Liver (tissue), 9 donors: ENCODE measurements around the gene MYO5A. TPM values are rescaled to one million over a fixed set of nuclear protein-coding genes. Genes with fewer than 3 reads are reported as not detected.

Experiments used
- DNase-seq: peaks from one replicate; pipeline ENCODE4 v3.0.0-alpha.2; 2017; ENCODE audit warnings: low spot score
- H3K27ac ChIP-seq, 2 donors: one replicate each; pipeline ENCODE4 v1.7.0; 2013; ENCODE audit warnings: inconsistent platforms in 2 of 2, low read length in 2 of 2, control low read depth in 1 of 2, low read depth in 1 of 2, mild to moderate bottlenecking in 1 of 2
- H3K27me3 ChIP-seq, 4 donors: one replicate each; pipeline versions ENCODE4 v1.6.1 to v1.7.0; 2013; ENCODE audit warnings: low read length in 3 of 4, inconsistent platforms in 1 of 4, mild to moderate bottlenecking in 1 of 4, moderate library complexity in 1 of 4; ENCODE audit not compliant: control insufficient read depth in 4 of 4, insufficient read depth in 4 of 4
- H3K36me3 ChIP-seq, 4 donors: one replicate each; pipeline versions ENCODE4 v1.6.1 to v1.7.0; 2013; ENCODE audit warnings: low read length in 3 of 4, mild to moderate bottlenecking in 3 of 4, low read depth in 1 of 4, moderate library complexity in 1 of 4; ENCODE audit not compliant: control insufficient read depth in 4 of 4, insufficient read depth in 3 of 4
- H3K4me1 ChIP-seq, 4 donors: one replicate each; pipeline versions ENCODE4 v1.6.1 to v1.7.0; 2013; ENCODE audit warnings: low read length in 3 of 4, mild to moderate bottlenecking in 3 of 4, moderate library complexity in 1 of 4; ENCODE audit not compliant: control insufficient read depth in 4 of 4, insufficient read depth in 4 of 4
- H3K4me3 ChIP-seq, 3 donors: one replicate each; pipeline versions ENCODE4 v1.6.1 to v1.7.0; 2013; ENCODE audit warnings: low read length in 3 of 3, control low read depth in 1 of 3, low read depth in 1 of 3, mild to moderate bottlenecking in 1 of 3
- H3K9ac ChIP-seq, 2 donors: one replicate each; pipeline ENCODE4 v1.7.0; 2013; ENCODE audit warnings: low read length in 2 of 2, mild to moderate bottlenecking in 2 of 2, moderate library complexity in 2 of 2, control low read depth in 1 of 2, low read depth in 1 of 2
- H3K9me3 ChIP-seq, 4 donors: one replicate each; pipeline versions ENCODE4 v1.6.1 to v1.7.0; 2013; ENCODE audit warnings: low read length in 3 of 4; ENCODE audit not compliant: control insufficient read depth in 4 of 4
- ATF3 ChIP-seq: IDR thresholded peaks from 2 replicates; pipeline ENCODE4 v1.6.1; 2016; ENCODE audit warnings: antibody characterized with exemption
- CTCF ChIP-seq: fragments of 150-350 bp; IDR thresholded peaks from 2 replicates; pipeline ENCODE4 v1.5.1; 2017; ENCODE audit warnings: improper control_type of control experiment, low read depth, low read length; ENCODE audit not compliant: missing input control
- EGR1 ChIP-seq, 2 donors: IDR thresholded peaks; 2 replicates each; pipeline ENCODE4 v1.6.1; 2016 to 2018; ENCODE audit warnings: antibody characterized with exemption in 2 of 2, low read depth in 2 of 2
- FOXA1 ChIP-seq: IDR thresholded peaks from 2 replicates; pipeline ENCODE4 v1.6.1; 2016; ENCODE audit warnings: antibody characterized with exemption
- FOXA2 ChIP-seq: IDR thresholded peaks from 2 replicates; pipeline ENCODE4 v1.6.1; 2016; ENCODE audit warnings: antibody characterized with exemption
- GABPA ChIP-seq, 2 donors: IDR thresholded peaks in 1 of 2; conservative IDR thresholded peaks in 1 of 2; 2 replicates each; pipeline ENCODE4 v1.6.1; 2016; ENCODE audit warnings: antibody characterized with exemption in 2 of 2, mild to moderate bottlenecking in 1 of 2, moderate library complexity in 1 of 2
- HNF4A ChIP-seq, 2 donors: conservative IDR thresholded peaks; 2 replicates each; pipeline ENCODE4 v1.6.1; 2016; ENCODE audit warnings: antibody characterized with exemption in 2 of 2, mild to moderate bottlenecking in 2 of 2
- HNF4G ChIP-seq: IDR thresholded peaks from 2 replicates; pipeline ENCODE4 v1.6.1; 2016; ENCODE audit warnings: antibody characterized with exemption
- JUND ChIP-seq, 2 donors: IDR thresholded peaks; 2 replicates each; pipeline ENCODE4 v1.6.1; 2016; ENCODE audit warnings: antibody characterized with exemption in 2 of 2
- RAD21 ChIP-seq, 2 donors: IDR thresholded peaks; 2 replicates each; pipeline ENCODE4 v1.6.1; 2016; ENCODE audit warnings: antibody characterized with exemption in 2 of 2, mild to moderate bottlenecking in 2 of 2
- RXRA ChIP-seq, 2 donors: IDR thresholded peaks; 2 replicates each; pipeline ENCODE4 v1.6.1; 2017 to 2018; ENCODE audit warnings: antibody characterized with exemption in 2 of 2, mild to moderate bottlenecking in 1 of 2
- SP1 ChIP-seq: IDR thresholded peaks from 2 replicates; pipeline ENCODE4 v1.6.1; 2018; ENCODE audit warnings: antibody characterized with exemption, mild to moderate bottlenecking
- TAF1 ChIP-seq: conservative IDR thresholded peaks from 2 replicates; pipeline ENCODE4 v1.6.1; 2016; ENCODE audit warnings: antibody characterized with exemption, mild to moderate bottlenecking
- YY1 ChIP-seq: IDR thresholded peaks from 2 replicates; pipeline ENCODE4 v1.6.1; 2016; ENCODE audit warnings: antibody characterized with exemption, mild to moderate bottlenecking
- ZBTB33 ChIP-seq: IDR thresholded peaks from 2 replicates; pipeline ENCODE4 v1.6.1; 2016; ENCODE audit warnings: antibody characterized with exemption
- WGBS: extraction: QIAGEN DNeasy Blood & Tissue Kit; methylation state at CpG from one replicate; pipeline ENCODE4 v1.1.7; 2013; 5-methylcytosine and 5-hydroxymethylcytosine counted together
- polyA plus RNA-seq, 2 donors: library from polyadenylated mRNA; stranded (reverse) in 1 of 2; unstranded in 1 of 2; fragments of 200-250 nt in 1 of 2; fragments of >200 nt in 1 of 2; fragmentation: Nextera tagmentation in 1 of 2; extraction: Ambion mirVana in 1 of 2; gene quantifications; one replicate each; pipeline versions ENCODE4 v1.2.1 to v1.2.3, GENCODE V29; 2013 to 2015
- total RNA-seq, 2 donors: library from RNA; depleted of rRNA; stranded (reverse); fragments of >200 nt; gene quantifications; one replicate each; pipeline ENCODE4 v1.2.3, GENCODE V29; 2014
- TF ChIP-seq, protein P1 (sequence below): IDR thresholded peaks from 2 replicates; pipeline ENCODE4 v1.6.1; 2016; ENCODE audit warnings: antibody characterized with exemption
- TF ChIP-seq, protein P2 (sequence below): IDR thresholded peaks from 2 replicates; pipeline ENCODE4 v1.6.1; 2016; ENCODE audit warnings: antibody characterized with exemption, mild to moderate bottlenecking
- donor health status: healthy.
- donor health status: healthy.
- donor health status: healthy.
- donor health status: healthy.
- donor health status: healthy.

MYO5A gene
- total and polyA plus RNA-seq, 4 donors: 1.0 to 7.1 (median 3.0) TPM

GRCh38 chr15:52437646-52438045 is 91.0 kb downstream of the MYO5A start:
- Histone ChIP-seq H3K4me1 (no peaks in the 10 kb centered on the region), H3K9ac (no peak overlapping the region), H3K36me3 (no peaks in the 10 kb centered on the region), H3K27me3 (no peaks in the 10 kb centered on the region), H3K27ac (no peak overlapping the region), H3K9me3 (no peaks in the 10 kb centered on the region), H3K4me3 (no peak overlapping the region)
- TF ChIP-seq GABPA (IDR thresholded peaks at IDR 0.05 in 1 of 2, conservative IDR thresholded peaks at IDR 0.05 in 1 of 2) (no peak), HNF4A (conservative IDR thresholded peaks at IDR 0.05) (no peak), SP1 (no peak), RAD21 (IDR thresholded peaks at IDR 0.05) (no peak), TAF1 (no peak)
- TF ChIP-seq, protein P1, sequence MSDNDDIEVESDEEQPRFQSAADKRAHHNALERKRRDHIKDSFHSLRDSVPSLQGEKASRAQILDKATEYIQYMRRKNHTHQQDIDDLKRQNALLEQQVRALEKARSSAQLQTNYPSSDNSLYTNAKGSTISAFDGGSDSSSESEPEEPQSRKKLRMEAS: no peak
- TF ChIP-seq, protein P2, sequence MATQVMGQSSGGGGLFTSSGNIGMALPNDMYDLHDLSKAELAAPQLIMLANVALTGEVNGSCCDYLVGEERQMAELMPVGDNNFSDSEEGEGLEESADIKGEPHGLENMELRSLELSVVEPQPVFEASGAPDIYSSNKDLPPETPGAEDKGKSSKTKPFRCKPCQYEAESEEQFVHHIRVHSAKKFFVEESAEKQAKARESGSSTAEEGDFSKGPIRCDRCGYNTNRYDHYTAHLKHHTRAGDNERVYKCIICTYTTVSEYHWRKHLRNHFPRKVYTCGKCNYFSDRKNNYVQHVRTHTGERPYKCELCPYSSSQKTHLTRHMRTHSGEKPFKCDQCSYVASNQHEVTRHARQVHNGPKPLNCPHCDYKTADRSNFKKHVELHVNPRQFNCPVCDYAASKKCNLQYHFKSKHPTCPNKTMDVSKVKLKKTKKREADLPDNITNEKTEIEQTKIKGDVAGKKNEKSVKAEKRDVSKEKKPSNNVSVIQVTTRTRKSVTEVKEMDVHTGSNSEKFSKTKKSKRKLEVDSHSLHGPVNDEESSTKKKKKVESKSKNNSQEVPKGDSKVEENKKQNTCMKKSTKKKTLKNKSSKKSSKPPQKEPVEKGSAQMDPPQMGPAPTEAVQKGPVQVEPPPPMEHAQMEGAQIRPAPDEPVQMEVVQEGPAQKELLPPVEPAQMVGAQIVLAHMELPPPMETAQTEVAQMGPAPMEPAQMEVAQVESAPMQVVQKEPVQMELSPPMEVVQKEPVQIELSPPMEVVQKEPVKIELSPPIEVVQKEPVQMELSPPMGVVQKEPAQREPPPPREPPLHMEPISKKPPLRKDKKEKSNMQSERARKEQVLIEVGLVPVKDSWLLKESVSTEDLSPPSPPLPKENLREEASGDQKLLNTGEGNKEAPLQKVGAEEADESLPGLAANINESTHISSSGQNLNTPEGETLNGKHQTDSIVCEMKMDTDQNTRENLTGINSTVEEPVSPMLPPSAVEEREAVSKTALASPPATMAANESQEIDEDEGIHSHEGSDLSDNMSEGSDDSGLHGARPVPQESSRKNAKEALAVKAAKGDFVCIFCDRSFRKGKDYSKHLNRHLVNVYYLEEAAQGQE: no peak
- no peak for DNase-seq

- H3K36me3 ChIP-seq: no peaks in the 10 kb centered on the region
- no peaks in the 10 kb centered on the region for H3K4me1 ChIP-seq
- DNase-seq: no peak
- no peak overlapping the region for H3K4me3 ChIP-seq
- no peaks in the 10 kb centered on the region for H3K27me3 ChIP-seq
- 94% methylated on average over 3 of the region's 3 CpGs for WGBS
- H3K27ac ChIP-seq: no peak overlapping the region
- no peaks in the 10 kb centered on the region for H3K9me3 ChIP-seq
- H3K9ac ChIP-seq: no peak overlapping the region
- no peak for TF ChIP-seq FOXA2
Observed at GRCh38 chr15:52436981-52437380, 91.7 kb downstream of the MYO5A start.

DNA sequence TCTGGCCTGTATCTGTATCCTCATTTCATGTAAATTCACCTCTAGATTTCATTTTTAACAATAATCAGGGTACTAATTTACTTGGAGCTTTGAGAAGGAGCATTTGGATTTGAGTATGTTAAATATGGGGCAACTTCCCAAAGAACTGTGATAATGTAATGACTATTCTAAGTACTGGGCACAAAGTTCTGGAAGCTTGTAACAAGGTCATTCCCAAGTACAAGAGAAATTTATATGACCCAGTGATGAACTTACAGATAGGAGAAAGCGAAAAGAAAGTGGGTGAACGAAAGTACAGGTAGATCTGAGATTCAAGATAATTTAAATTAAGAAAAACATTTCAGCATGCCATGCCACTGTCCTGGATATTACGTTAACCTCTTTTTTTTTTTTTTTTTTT is 93.8 kb downstream of the MYO5A start:
- Histone ChIP-seq H3K4me3 (no peak overlapping the region), H3K9ac (no peak overlapping the region), H3K27ac (no peak overlapping the region), H3K9me3 (no peaks in the 10 kb centered on the region), H3K4me1 (no peaks in the 10 kb centered on the region), H3K27me3 (no peaks in the 10 kb centered on the region), H3K36me3 (no peaks in the 10 kb centered on the region)
- 95% methylated on average over 3 of the region's 3 CpGs for WGBS
- no peak for TF ChIP-seq EGR1 (IDR thresholded peaks at IDR 0.05; ENCODE audit: low read depth in 2 of 2)
- TF ChIP-seq JUND (IDR thresholded peaks at IDR 0.05): no peak
- TF ChIP-seq SP1: no peak
- DNase-seq: no peak

DNA sequence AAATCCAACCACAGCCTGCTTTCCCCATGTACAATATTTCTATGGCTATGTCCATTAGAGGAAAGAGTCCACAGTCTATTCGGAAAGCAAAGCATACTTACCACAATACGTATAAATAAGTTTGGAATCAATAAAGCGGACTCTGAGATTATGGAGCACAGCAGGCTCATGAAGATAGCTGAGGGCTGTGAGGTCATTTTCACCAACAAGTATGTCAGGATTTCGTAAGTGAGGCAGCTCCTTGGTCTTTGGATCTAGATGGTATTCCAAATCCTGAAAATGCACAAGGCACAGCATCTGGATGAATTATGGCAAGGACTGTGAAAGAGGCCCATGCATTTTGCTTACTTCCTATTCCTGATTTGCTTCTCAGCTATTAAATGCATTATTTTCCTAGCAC is 100.4 kb downstream of the MYO5A start:
- WGBS: 86% methylated on average over 4 of the region's 4 CpGs
- TF ChIP-seq, protein P1: no peak
- TF ChIP-seq SP1 (no peak), FOXA2 (no peak), HNF4G (no peak), ZBTB33 (no peak), CTCF (no peak), TAF1 (no peak), RXRA (IDR thresholded peaks at IDR 0.05) (no peak), ATF3 (no peak), FOXA1 (no peak), RAD21 (IDR thresholded peaks at IDR 0.05) (no peak), YY1 (no peak), GABPA (IDR thresholded peaks at IDR 0.05 in 1 of 2, conservative IDR thresholded peaks at IDR 0.05 in 1 of 2) (no peak)
- no peaks in the 10 kb centered on the region for H3K9me3 ChIP-seq
- H3K9ac ChIP-seq: no peak overlapping the region
- H3K4me1 ChIP-seq: no peaks in the 10 kb centered on the region
- DNase-seq: no peak
- H3K4me3 ChIP-seq: no peak overlapping the region
- H3K27ac ChIP-seq: no peak overlapping the region
- no peaks in the 10 kb centered on the region for H3K27me3 ChIP-seq
- no peaks in the 10 kb centered on the region for H3K36me3 ChIP-seq
